Measurements from ENCODE around the gene VKORC1L1. TPM values are rescaled to one million over a fixed set of nuclear protein-coding genes. Genes with fewer than 3 reads are reported as not detected.
A peak's percentile ranks its signal among the peaks of the same experiment; 100 is the strongest.
"Not testable (repeated sequence)": the region's sequence is repeated elsewhere in the genome, so short reads cannot be mapped to it uniquely, and the experiment has no call there.

VKORC1L1 gene
- total RNA-seq (10 to 100 TPM; 15.1 to 20.3 (median 15.8) TPM), polyA plus RNA-seq (10 to 100 TPM in 1 of 3 donors, 1 to 10 TPM in 2; 3.9 to 12.6 (median 6.6) TPM)

DNA sequence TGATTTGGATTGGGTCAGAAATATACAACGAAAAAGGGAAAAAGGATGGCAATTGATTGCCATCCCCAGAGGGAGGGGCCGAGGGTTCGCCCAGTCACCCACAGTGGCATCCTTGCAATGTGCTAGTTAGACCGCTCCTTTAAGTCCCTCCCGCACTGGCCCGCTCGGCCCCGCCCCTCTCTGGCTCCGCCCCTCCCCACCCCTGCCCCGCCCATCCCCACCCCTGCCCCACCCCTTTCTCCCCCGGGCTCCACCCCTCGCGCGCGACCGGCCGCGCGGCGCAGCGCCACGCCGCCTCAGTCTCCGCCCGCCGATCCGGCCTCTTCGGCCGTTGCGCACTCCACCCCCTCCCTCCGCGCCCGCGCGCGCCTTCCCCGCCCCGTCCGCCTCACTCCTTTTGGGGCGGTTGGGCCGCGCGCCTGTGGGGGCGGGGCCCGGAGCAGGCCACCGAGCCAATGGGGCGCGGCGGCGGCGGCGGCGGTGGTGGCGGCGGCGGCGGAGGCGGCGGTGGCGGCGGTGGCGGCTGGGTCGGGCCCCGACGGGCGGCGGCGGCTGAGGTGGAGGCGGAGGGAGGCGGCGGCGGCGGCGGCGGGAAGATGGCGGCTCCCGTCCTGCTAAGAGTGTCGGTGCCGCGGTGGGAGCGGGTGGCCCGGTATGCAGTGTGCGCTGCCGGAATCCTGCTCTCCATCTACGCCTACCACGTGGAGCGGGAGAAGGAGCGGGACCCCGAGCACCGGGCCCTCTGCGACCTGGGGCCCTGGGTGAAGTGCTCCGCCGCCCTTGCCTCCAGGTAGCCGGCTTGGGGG, at the start of gene VKORC1L1:
TSS of gene VKORC1L1 (plus strand) at position 299 of the 806 bp plus-strand sequence. CDS start at position 597, 298 bp downstream.
- DNase-seq = peak; percentile 97
- peak within 1 kb of the TSS; percentile 78 to 87 (median 85) for H3K27ac ChIP-seq
- no peaks in the 10 kb centered on the region for H3K9me3 ChIP-seq
- H3K4me1 ChIP-seq = peaks cover 0 to 9% (median 5%) of the 10 kb centered on the region in 4 donors
- no peaks in the 10 kb centered on the region for H3K27me3 ChIP-seq
- H3K36me3 ChIP-seq = no peaks in the 10 kb centered on the region
- intact Hi-C loops (cut with DNase I) = loop anchor here (5.0 to 10.0 kb wide), 2 partner anchors 112 to 121 kb away; partner anchors contain the start of gene GUSB
- TF ChIP-seq POLR2AphosphoS5 (IDR thresholded peaks at IDR 0.05) = peak in 2 of 4 donors; percentile 25 to 51
- TF ChIP-seq, protein P1, sequence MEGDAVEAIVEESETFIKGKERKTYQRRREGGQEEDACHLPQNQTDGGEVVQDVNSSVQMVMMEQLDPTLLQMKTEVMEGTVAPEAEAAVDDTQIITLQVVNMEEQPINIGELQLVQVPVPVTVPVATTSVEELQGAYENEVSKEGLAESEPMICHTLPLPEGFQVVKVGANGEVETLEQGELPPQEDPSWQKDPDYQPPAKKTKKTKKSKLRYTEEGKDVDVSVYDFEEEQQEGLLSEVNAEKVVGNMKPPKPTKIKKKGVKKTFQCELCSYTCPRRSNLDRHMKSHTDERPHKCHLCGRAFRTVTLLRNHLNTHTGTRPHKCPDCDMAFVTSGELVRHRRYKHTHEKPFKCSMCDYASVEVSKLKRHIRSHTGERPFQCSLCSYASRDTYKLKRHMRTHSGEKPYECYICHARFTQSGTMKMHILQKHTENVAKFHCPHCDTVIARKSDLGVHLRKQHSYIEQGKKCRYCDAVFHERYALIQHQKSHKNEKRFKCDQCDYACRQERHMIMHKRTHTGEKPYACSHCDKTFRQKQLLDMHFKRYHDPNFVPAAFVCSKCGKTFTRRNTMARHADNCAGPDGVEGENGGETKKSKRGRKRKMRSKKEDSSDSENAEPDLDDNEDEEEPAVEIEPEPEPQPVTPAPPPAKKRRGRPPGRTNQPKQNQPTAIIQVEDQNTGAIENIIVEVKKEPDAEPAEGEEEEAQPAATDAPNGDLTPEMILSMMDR (IDR thresholded peaks at IDR 0.05) = no peak
- H3K4me3 ChIP-seq = peak within 1 kb of the TSS; percentile 87 to 99 (median 96)
- WGBS, 2 donors = 0 to 1% methylated on average over 94 of the region's 94 CpGs

DNA sequence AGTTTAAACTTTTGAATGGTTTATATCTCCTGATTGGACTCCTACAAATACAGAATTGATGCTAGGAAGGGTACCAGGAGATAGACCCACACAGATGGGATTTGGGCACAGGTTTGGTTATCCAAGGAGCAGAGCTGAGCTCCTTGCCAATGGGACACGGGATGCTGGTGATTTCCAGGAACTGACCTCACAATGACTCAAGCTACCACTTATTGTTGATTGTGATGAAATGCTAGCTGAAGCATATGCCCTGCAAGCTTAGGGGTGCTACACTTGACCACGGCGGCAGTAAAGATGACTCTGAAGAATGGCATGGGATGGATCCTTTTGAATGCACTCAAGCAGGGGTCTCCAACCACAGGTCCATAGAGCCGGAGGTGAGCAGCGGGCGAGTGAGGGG, 45.5 kb upstream of the VKORC1L1 start:
- no peaks in the 10 kb centered on the region for H3K27me3 ChIP-seq
- H3K4me1 ChIP-seq = no peaks in the 10 kb centered on the region
- no peak overlapping the region for H3K4me3 ChIP-seq
- no peaks in the 10 kb centered on the region for H3K36me3 ChIP-seq
- DNase-seq = no peak
- no peaks in the 10 kb centered on the region for H3K9me3 ChIP-seq
- no peak overlapping the region for H3K27ac ChIP-seq
- TF ChIP-seq POLR2AphosphoS5 (IDR thresholded peaks at IDR 0.05) (no peak), POLR2A (IDR thresholded peaks at IDR 0.05) (no peak), EP300 (IDR thresholded peaks at IDR 0.05) (no peak)
- TF ChIP-seq, protein P1 (IDR thresholded peaks at IDR 0.05) = no peak
- WGBS, 2 donors = 97 to 98% methylated on average over 6 of the region's 6 CpGs
- intact Hi-C loops (cut with DNase I) = no loop called here

DNA sequence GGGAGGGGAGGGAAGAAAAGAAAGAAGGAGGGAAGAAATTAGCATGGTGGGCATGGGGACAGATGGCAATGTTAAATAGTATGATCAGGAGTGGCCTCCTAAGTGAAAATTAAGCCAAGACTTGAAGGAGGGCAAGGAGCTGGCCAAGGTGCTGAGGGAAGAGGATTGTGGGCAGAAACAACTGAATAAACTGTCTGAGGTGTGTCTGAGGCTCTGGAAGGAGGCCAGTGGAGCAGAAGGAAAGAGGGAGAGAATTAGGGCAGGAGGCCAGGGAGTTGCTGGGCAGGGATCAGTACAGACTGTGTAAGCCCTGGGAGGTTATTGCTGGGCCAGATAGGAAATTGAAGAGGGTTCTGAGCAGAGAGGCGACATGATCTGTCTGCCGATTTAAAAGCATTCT, 40.6 kb upstream of the VKORC1L1 start:
- H3K4me1 ChIP-seq = no peaks in the 10 kb centered on the region
- no peaks in the 10 kb centered on the region for H3K36me3 ChIP-seq
- no peak overlapping the region for H3K27ac ChIP-seq
- intact Hi-C loops (cut with DNase I) = no loop called here
- no peaks in the 10 kb centered on the region for H3K27me3 ChIP-seq
- H3K9me3 ChIP-seq = no peaks in the 10 kb centered on the region
- H3K4me3 ChIP-seq = no peak overlapping the region
- no peak for DNase-seq
- TF ChIP-seq EP300 (IDR thresholded peaks at IDR 0.05) (no peak), POLR2AphosphoS5 (IDR thresholded peaks at IDR 0.05) (no peak), POLR2A (IDR thresholded peaks at IDR 0.05) (no peak)
- TF ChIP-seq, protein P1 (IDR thresholded peaks at IDR 0.05) = no peak
- 87 to 95% methylated on average over 2 of the region's 2 CpGs for WGBS, 2 donors

DNA sequence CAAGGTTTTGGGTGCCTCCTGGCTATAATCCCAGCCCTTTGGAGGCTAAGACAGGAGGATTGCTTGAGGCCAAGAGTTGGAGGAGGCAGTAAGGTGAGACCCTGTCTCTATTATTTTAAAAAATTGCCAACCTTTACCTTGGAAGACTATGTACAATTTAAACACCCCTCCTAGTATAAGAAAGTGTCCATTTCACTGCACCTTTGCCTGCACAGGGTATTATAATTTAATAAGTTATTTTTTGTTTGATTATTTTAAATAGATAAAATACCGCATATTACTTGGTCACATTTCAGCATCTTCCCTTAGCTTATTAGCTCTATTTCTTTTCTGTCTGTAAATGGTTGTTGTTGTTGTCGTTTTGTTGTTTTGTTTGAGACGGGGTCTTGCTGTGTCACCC, 36.2 kb upstream of the VKORC1L1 start:
- H3K4me1 ChIP-seq; H3K27me3 ChIP-seq; H3K4me3 ChIP-seq; H3K9me3 ChIP-seq; H3K27ac ChIP-seq; H3K36me3 ChIP-seq; intact Hi-C loops (cut with DNase I); DNase-seq: not testable (repeated sequence)
- WGBS, 2 donors = 95 to 97% methylated on average over 3 of the region's 3 CpGs

DNA sequence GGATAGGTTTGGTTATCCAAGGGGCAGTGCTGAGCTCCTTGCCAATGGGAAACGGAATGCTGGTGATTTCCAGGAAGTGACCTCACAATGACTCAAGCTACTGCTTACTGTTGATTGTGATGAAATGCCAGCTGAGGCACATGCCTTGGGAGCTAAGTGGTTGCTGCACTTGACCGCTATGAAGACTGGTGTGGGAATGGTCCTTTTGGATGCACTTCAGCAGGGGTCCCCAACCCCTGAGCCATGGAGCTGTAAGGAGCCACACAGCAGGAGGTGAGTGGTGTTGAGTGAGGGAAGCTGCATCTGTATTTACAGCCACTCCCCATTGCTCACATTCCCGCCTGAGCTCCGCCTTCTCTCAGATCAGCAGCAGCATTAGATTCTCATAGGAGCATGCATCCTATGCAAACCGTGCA, 35.3 kb upstream of the VKORC1L1 start:
- H3K4me3 ChIP-seq; H3K27ac ChIP-seq; H3K9me3 ChIP-seq; H3K36me3 ChIP-seq; DNase-seq; intact Hi-C loops (cut with DNase I); H3K4me1 ChIP-seq; H3K27me3 ChIP-seq: not testable (repeated sequence)
- 94 to 95% methylated on average over 5 of the region's 5 CpGs for WGBS, 2 donors

Data from sigmoid colon (tissue), 7 donors.